Skeletal muscle satellite cell (primary cell): ENCODE data around the gene ZDHHC9. TPM values are rescaled to one million over a fixed set of nuclear protein-coding genes. Genes with fewer than 3 reads are reported as not detected.

Experiments used
- H3K27me3 ChIP-seq: 2 replicates; pipeline ENCODE4 v1.7.0; 2013; ENCODE audit warnings: low read length; ENCODE audit not compliant: control insufficient read depth, insufficient read depth
- H3K36me3 ChIP-seq: 2 replicates; pipeline ENCODE4 v1.7.0; 2013; ENCODE audit warnings: mild to moderate bottlenecking, control low read depth, low read length; ENCODE audit not compliant: insufficient read depth
- H3K4me1 ChIP-seq: 2 replicates; pipeline ENCODE4 v1.7.0; 2013; ENCODE audit warnings: low read length; ENCODE audit not compliant: control insufficient read depth, insufficient read depth
- H3K4me2 ChIP-seq: 2 replicates; pipeline ENCODE4 v1.7.0; 2013; ENCODE audit warnings: mild to moderate bottlenecking, low read length
- H3K4me3 ChIP-seq: 2 replicates; pipeline ENCODE4 v1.7.0; 2013; ENCODE audit warnings: low read length
- H3K9ac ChIP-seq: 2 replicates; pipeline ENCODE4 v1.7.0; 2013; ENCODE audit warnings: mild to moderate bottlenecking, low read depth, low read length, moderate library complexity
- H3K9me3 ChIP-seq: replicated peaks from 2 replicates; pipeline ENCODE4 v1.7.0; 2013; ENCODE audit warnings: mild to moderate bottlenecking, control low read depth, low read length
- small RNA-seq: library from RNA; depleted of rRNA; stranded (forward); fragments of <200 nt; gene quantifications from one replicate; pipeline ENCODE3, GENCODE V24; 2012

ZDHHC9 gene

GRCh38 chrX:129754056-129755024 is 89.3 kb downstream of the ZDHHC9 start:
- H3K27me3 ChIP-seq, result peaks cover 6% of the 10 kb centered on the region
- H3K9me3 ChIP-seq, result no peaks in the 10 kb centered on the region
- no peaks in the 10 kb centered on the region for H3K36me3 ChIP-seq
- no peak overlapping the region for H3K4me2 ChIP-seq
- H3K4me3 ChIP-seq, result no peak overlapping the region
- H3K4me1 ChIP-seq, result no peaks in the 10 kb centered on the region
- no peak overlapping the region for H3K9ac ChIP-seq

Small RNA genes within 50 kb of the gene (small RNA-seq; reads per million reads assigned to genes)
- not detected for gene RF00017
